Adrenal gland (tissue), 12 donors: ENCODE results near the gene PTPRD. TPM values are rescaled to one million over a fixed set of nuclear protein-coding genes. Genes with fewer than 3 reads are reported as not detected.

Source experiments
- DNase-seq, 7 donors: peaks; one replicate each; pipeline ENCODE4 v3.0.0-alpha.2; 2019 to 2020
- H3K27ac ChIP-seq, 5 donors: fragments of 200-600 bp; sonication (generic) in 4 of 5; 1 replicate in 3 of 5; 2 replicates in 2 of 5; pipeline versions ENCODE4 v1.5.1 to v1.8.0; 2016 to 2020; ENCODE audit warnings: mild to moderate bottlenecking in 1 of 5
- H3K27me3 ChIP-seq: fragments of 200-600 bp; 2 replicates; pipeline ENCODE4 v1.8.0; 2021
- H3K36me3 ChIP-seq, 2 donors: fragments of 200-600 bp; replicated peaks in 1 of 2; 1 replicate in 1 of 2; 2 replicates in 1 of 2; pipeline versions ENCODE4 v1.5.1 to v1.8.0; 2018 to 2022
- H3K4me1 ChIP-seq, 2 donors: fragments of 200-600 bp; replicated peaks in 1 of 2; 1 replicate in 1 of 2; 2 replicates in 1 of 2; pipeline versions ENCODE4 v1.5.1 to v1.8.0; 2018 to 2021
- H3K4me3 ChIP-seq, 4 donors: fragments of 200-600 bp; sonication (generic) in 3 of 4; one replicate each; pipeline ENCODE4 v1.5.1; 2016 to 2018
- H3K9me3 ChIP-seq, 3 donors: fragments of 200-600 bp; sonication (generic) in 1 of 3; replicated peaks in 1 of 3; 1 replicate in 2 of 3; 2 replicates in 1 of 3; pipeline versions ENCODE4 v1.5.1 to v1.8.0; 2016 to 2021
- CTCF ChIP-seq, 6 experiments: fragments of 450-650 bp in 4 of 6; fragments of 200-600 bp in 2 of 6; sonication (generic) in 1 of 6; IDR thresholded peaks; 1 replicate in 5 of 6; 2 replicates in 1 of 6; pipeline versions ENCODE4 v1.5.1 to v1.8.0; 2016 to 2021; ENCODE audit warnings: antibody characterized with exemption in 6 of 6, mild to moderate bottlenecking in 2 of 6, moderate library complexity in 1 of 6
- POLR2A ChIP-seq, 2 donors: fragments of 450-650 bp; IDR thresholded peaks; one replicate each; pipeline ENCODE4 v1.6.1; 2017; ENCODE audit warnings: antibody characterized with exemption in 2 of 2, mild to moderate bottlenecking in 2 of 2, moderate library complexity in 1 of 2
- WGBS, 4 donors: extraction: QIAGEN DNeasy Blood & Tissue Kit in 2 of 4; methylation state at CpG; one replicate each; pipeline versions ENCODE4 v1.1.5 to v1.1.7; 2013 to 2017; 5-methylcytosine and 5-hydroxymethylcytosine counted together
- intact Hi-C, 2 donors: fragments of 100-400 bp; cut with DNase I; formaldehyde crosslinking; loops; one replicate each; pipeline versions ENCODE4 v1.14.1 to v1.15.0; 2022 to 2023
- polyA plus RNA-seq, 3 donors: library from polyadenylated mRNA; stranded (reverse); fragments of 200-250 nt in 2 of 3; fragments of 350-450 nt in 1 of 3; fragmentation: Illumina TruSeq in 1 of 3; extraction: RNeasy Lipid Tissue Mini Kit (QIAGEN cat#74804) in 1 of 3; gene quantifications; one replicate each; pipeline ENCODE4 v1.2.3, GENCODE V29; 2013 to 2014
- total RNA-seq, 9 donors: library from RNA; depleted of rRNA in 4 of 9; stranded (reverse); fragments of >200 nt in 4 of 9; fragments of 120-200 nt in 1 of 9; fragmentation: NEBNext Ultra II Directional in 1 of 9; extraction: Animal tissue kit (Norgen Biotek cat#: 25700) in 1 of 9; gene quantifications; one replicate each; pipeline versions ENCODE4 v1.1.0 to v1.2.4, GENCODE V29; 2013 to 2023
- donor health status: healthy with polysubstance abuse.
- donor health status: Bipolar disorder and iron deficiency.
- donor health status: DM: yes; HTN: yes; CAD: no.
- donor health status: DM: no; HTN: no; CAD: no.
- donor health status: DM: no; HTN: no; CAD: no.
- donor health status: DM: yes; HTN: yes; CAD: no.

PTPRD gene
- total and polyA plus RNA-seq, 12 donors, result 0.61 to 71.2 (median 4.5) TPM

- H3K27me3 ChIP-seq, result no peaks in the 10 kb centered on the region
- 50 to 64% (median 54%) methylated on average over 4 of the region's 4 CpGs for WGBS, 4 donors
- DNase-seq, result no peak
Measured at GRCh38 chr9:9556865-9557803, 1055.7 kb downstream of the PTPRD start.

GRCh38 chr9:9552665-9553064, 1060.1 kb downstream of the PTPRD start:
- no peak for DNase-seq
- Histone ChIP-seq H3K27me3 (no peaks in the 10 kb centered on the region), H3K36me3 (no peaks in the 10 kb centered on the region), H3K9me3 (no peaks in the 10 kb centered on the region), H3K4me3 (no peak overlapping the region), H3K4me1 (no peaks in the 10 kb centered on the region), H3K27ac (no peak overlapping the region)
- intact Hi-C loops, result no loop called here
- WGBS, 4 donors, result 48 to 64% (median 55%) methylated on average over 2 of the region's 2 CpGs
- TF ChIP-seq POLR2A (IDR thresholded peaks at IDR 0.05) (no peak), CTCF (IDR thresholded peaks at IDR 0.05) (no peak)

More at GRCh38 chr9:9556865-9557803, 1055.7 kb downstream of the PTPRD start:
- no peak overlapping the region for H3K4me3 ChIP-seq
- intact Hi-C loops, result no loop called here
- H3K36me3 ChIP-seq, result no peaks in the 10 kb centered on the region
- H3K9me3 ChIP-seq, result no peaks in the 10 kb centered on the region
- H3K4me1 ChIP-seq, result no peaks in the 10 kb centered on the region
- H3K27ac ChIP-seq, result no peak overlapping the region
- TF ChIP-seq CTCF (IDR thresholded peaks at IDR 0.05) (no peak), POLR2A (IDR thresholded peaks at IDR 0.05) (no peak)

- no peak for DNase-seq
- Histone ChIP-seq H3K27ac (no peak overlapping the region), H3K4me1 (no peaks in the 10 kb centered on the region), H3K9me3 (no peaks in the 10 kb centered on the region), H3K27me3 (no peaks in the 10 kb centered on the region), H3K4me3 (no peak overlapping the region), H3K36me3 (no peaks in the 10 kb centered on the region)
- intact Hi-C loops, result no loop called here
- no peak for TF ChIP-seq CTCF (IDR thresholded peaks at IDR 0.05)
- no peak for TF ChIP-seq POLR2A (IDR thresholded peaks at IDR 0.05)
Measured at GRCh38 chr9:9538766-9539165, 1074.0 kb downstream of the PTPRD start.

- H3K27me3 ChIP-seq, result no peaks in the 10 kb centered on the region
- H3K36me3 ChIP-seq, result no peaks in the 10 kb centered on the region
- no peak for TF ChIP-seq POLR2A (IDR thresholded peaks at IDR 0.05)
- TF ChIP-seq CTCF (IDR thresholded peaks at IDR 0.05), result no peak
- no peak overlapping the region for H3K4me3 ChIP-seq
- intact Hi-C loops, result no loop called here
- no peaks in the 10 kb centered on the region for H3K9me3 ChIP-seq
- no peak overlapping the region for H3K27ac ChIP-seq
- 75 to 85% (median 77%) methylated on average over 4 of the region's 4 CpGs for WGBS, 4 donors
- no peaks in the 10 kb centered on the region for H3K4me1 ChIP-seq
- DNase-seq, result no peak
Measured at GRCh38 chr9:9538356-9538755, 1074.4 kb downstream of the PTPRD start.
